PC-3 (cell line): Measurements from ENCODE around the gene ERBB4. TPM values are rescaled to one million over a fixed set of nuclear protein-coding genes. Genes with fewer than 3 reads are reported as not detected.

ENCODE experiments used
- ATAC-seq: fragments of 200-7000 bp; cut with Tn5 transposase; 2 replicates; pipeline ENCODE4 v1.9.1; 2020; ENCODE audit warnings: mild to moderate bottlenecking, moderate library complexity
- BruUV-seq: library from RNA; stranded (reverse); fragments of 400-500 nt; replicated peaks from 2 replicates; lab custom pipeline; 2021; lab: Mats Ljungman, UMichigan
- CTCF ChIA-PET: fragments of 300-600 bp; sonication (Branson Sonifier 250); formaldehyde crosslinking; loops from one replicate; lab custom pipeline; 2022; ENCODE audit warnings: antibody characterized with exemption; lab: Charles Lee
- POLR2A ChIA-PET: fragments of 300-600 bp; sonication (Branson Sonifier 250); formaldehyde crosslinking; loops from one replicate; lab custom pipeline; 2022; ENCODE audit warnings: antibody characterized with exemption; ENCODE audit not compliant: unreplicated experiment; lab: Charles Lee
- DNase-seq: peaks from one replicate; pipeline ENCODE4 v3.0.0-alpha.2; 2015
- H2AFZ ChIP-seq: fragments of 300-600 bp; sonication (generic); 2 replicates; pipeline ENCODE4 v1.6.0; 2016; ENCODE audit warnings: antibody characterized with exemption, low read length
- H3F3A ChIP-seq: fragments of 300-600 bp; sonication (generic); one replicate; pipeline ENCODE4 v1.6.0; 2017; ENCODE audit warnings: antibody characterized with exemption, low read length, control low read depth, mild to moderate bottlenecking; ENCODE audit not compliant: unreplicated experiment
- H3K27ac ChIP-seq: fragments of 300-600 bp; sonication (generic); 2 replicates; pipeline ENCODE4 v1.5.1; 2016; ENCODE audit warnings: mild to moderate bottlenecking, low read length
- H3K27me3 ChIP-seq: fragments of 300-600 bp; sonication (generic); 2 replicates; pipeline ENCODE4 v1.6.1; 2016; ENCODE audit warnings: low read length, mixed read lengths
- H3K36me3 ChIP-seq: fragments of 300-600 bp; sonication (generic); 2 replicates; pipeline ENCODE4 v1.6.1; 2016; ENCODE audit warnings: low read depth, mixed run types, low read length, mixed read lengths
- H3K4me1 ChIP-seq: fragments of 300-600 bp; sonication (generic); 2 replicates; pipeline ENCODE4 v1.5.1; 2016; ENCODE audit warnings: low read length; ENCODE audit not compliant: insufficient read depth
- H3K4me2 ChIP-seq: fragments of 300-600 bp; sonication (generic); 2 replicates; pipeline ENCODE4 v1.6.0; 2016; ENCODE audit warnings: low read length
- H3K4me3 ChIP-seq: fragments of 300-600 bp; sonication (generic); 2 replicates; pipeline ENCODE4 v1.5.1; 2016; ENCODE audit warnings: mild to moderate bottlenecking, low read length, mixed read lengths
- H3K79me2 ChIP-seq: fragments of 300-600 bp; sonication (generic); 2 replicates; pipeline ENCODE4 v1.6.1; 2017; ENCODE audit warnings: low read length, mixed read lengths
- H3K9ac ChIP-seq: fragments of 300-600 bp; sonication (generic); 2 replicates; pipeline ENCODE4 v1.6.0; 2016; ENCODE audit warnings: mild to moderate bottlenecking, low read length
- H3K9me2 ChIP-seq: fragments of 300-600 bp; sonication (generic); replicated peaks from 2 replicates; pipeline ENCODE4 v1.6.1; 2016; ENCODE audit warnings: mixed run types, low read length, mixed read lengths
- H3K9me3 ChIP-seq: fragments of 300-600 bp; sonication (generic); 2 replicates; pipeline ENCODE4 v1.6.1; 2016; ENCODE audit warnings: low read length, mixed read lengths
- H4K20me1 ChIP-seq: fragments of 300-600 bp; sonication (generic); 2 replicates; pipeline ENCODE4 v1.6.1; 2016; ENCODE audit warnings: low read length, mixed read lengths
- EZH2 ChIP-seq: fragments of 300-600 bp; sonication (generic); IDR thresholded peaks from one replicate; pipeline ENCODE4 v1.6.1; 2017; ENCODE audit warnings: antibody characterized with exemption, mild to moderate bottlenecking, low read length; ENCODE audit not compliant: unreplicated experiment
- EZH2phosphoT487 ChIP-seq: fragments of 300-600 bp; sonication (generic); IDR thresholded peaks from 2 replicates; pipeline ENCODE4 v1.6.1; 2018; ENCODE audit warnings: mild to moderate bottlenecking, antibody characterized with exemption, low read length, borderline replicate concordance
- intact Hi-C: fragments of 100-400 bp; cut with micrococcal nuclease; formaldehyde crosslinking; loops from 2 replicates; pipeline ENCODE4 v1.9.0; 2023
- total RNA-seq: library from RNA; depleted of rRNA; stranded (reverse); fragments of >200 nt; gene quantifications from 2 replicates; pipeline ENCODE4 v1.2.3, GENCODE V29; 2014
- TF ChIP-seq, protein P1 (sequence below): fragments of 300-600 bp; sonication (generic); conservative IDR thresholded peaks from 2 replicates; pipeline ENCODE4 v1.5.1; 2017; ENCODE audit warnings: antibody characterized with exemption, low read depth, mild to moderate bottlenecking, low read length

Gene ERBB4
- total RNA-seq, 1 experiment from 2014 or later, result under 0.01 TPM

GRCh38 chr2:211923019-211923418 is 615.6 kb downstream of the ERBB4 start:
- ChIA-PET CTCF (no interaction called here), POLR2A (no interaction called here)
- H3K4me2 ChIP-seq, result no peak overlapping the region
- intact Hi-C loops, result no loop called here
- no peaks in the 10 kb centered on the region for H3K9me2 ChIP-seq
- no peak for ATAC-seq
- H3K9me3 ChIP-seq, result no peaks in the 10 kb centered on the region
- H3K79me2 ChIP-seq, result no peaks in the 10 kb centered on the region
- no peak for TF ChIP-seq EZH2
- no peak for TF ChIP-seq EZH2phosphoT487
- TF ChIP-seq, protein P1, sequence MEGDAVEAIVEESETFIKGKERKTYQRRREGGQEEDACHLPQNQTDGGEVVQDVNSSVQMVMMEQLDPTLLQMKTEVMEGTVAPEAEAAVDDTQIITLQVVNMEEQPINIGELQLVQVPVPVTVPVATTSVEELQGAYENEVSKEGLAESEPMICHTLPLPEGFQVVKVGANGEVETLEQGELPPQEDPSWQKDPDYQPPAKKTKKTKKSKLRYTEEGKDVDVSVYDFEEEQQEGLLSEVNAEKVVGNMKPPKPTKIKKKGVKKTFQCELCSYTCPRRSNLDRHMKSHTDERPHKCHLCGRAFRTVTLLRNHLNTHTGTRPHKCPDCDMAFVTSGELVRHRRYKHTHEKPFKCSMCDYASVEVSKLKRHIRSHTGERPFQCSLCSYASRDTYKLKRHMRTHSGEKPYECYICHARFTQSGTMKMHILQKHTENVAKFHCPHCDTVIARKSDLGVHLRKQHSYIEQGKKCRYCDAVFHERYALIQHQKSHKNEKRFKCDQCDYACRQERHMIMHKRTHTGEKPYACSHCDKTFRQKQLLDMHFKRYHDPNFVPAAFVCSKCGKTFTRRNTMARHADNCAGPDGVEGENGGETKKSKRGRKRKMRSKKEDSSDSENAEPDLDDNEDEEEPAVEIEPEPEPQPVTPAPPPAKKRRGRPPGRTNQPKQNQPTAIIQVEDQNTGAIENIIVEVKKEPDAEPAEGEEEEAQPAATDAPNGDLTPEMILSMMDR, result no peak
- no peak overlapping the region for H3K9ac ChIP-seq
- H3K4me1 ChIP-seq, result no peaks in the 10 kb centered on the region
- H3K36me3 ChIP-seq, result no peaks in the 10 kb centered on the region
- H2AFZ ChIP-seq, result no peak overlapping the region
- H3K27me3 ChIP-seq, result no peaks in the 10 kb centered on the region
- no peak for DNase-seq
- no peak overlapping the region for H3K4me3 ChIP-seq
- BruUV-seq, result no TSS peak
- H3F3A ChIP-seq, result no peaks in the 10 kb centered on the region
- no peak overlapping the region for H3K27ac ChIP-seq
- no peaks in the 10 kb centered on the region for H4K20me1 ChIP-seq

DNA sequence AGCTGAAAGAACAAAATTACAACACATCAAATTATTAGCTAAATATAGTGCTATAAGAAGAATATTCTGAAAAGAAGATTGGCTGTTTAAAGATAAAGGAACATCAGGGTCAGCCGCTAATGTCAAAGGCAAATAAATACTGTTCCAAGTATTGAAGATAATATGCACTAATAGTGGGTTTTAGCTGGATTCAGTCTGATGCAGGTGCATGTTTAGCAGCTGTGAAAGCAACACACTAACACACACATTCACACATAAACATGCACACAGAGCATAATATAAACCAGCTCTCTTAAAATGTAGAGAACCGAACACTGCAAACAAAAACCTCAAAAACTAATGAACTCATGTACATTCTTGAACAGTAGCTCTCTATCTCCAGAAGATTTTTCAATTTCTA is 634.6 kb downstream of the ERBB4 start:
- no peak overlapping the region for H3K27ac ChIP-seq
- ATAC-seq, result no peak
- no peak overlapping the region for H2AFZ ChIP-seq
- H3K9me3 ChIP-seq, result no peaks in the 10 kb centered on the region
- no peaks in the 10 kb centered on the region for H4K20me1 ChIP-seq
- no peaks in the 10 kb centered on the region for H3K79me2 ChIP-seq
- H3F3A ChIP-seq, result no peaks in the 10 kb centered on the region
- CTCF ChIA-PET, result no interaction called here
- intact Hi-C loops, result no loop called here
- H3K4me3 ChIP-seq, result no peak overlapping the region
- no peaks in the 10 kb centered on the region for H3K36me3 ChIP-seq
- no peaks in the 10 kb centered on the region for H3K9me2 ChIP-seq
- POLR2A ChIA-PET, result no interaction called here
- H3K4me2 ChIP-seq, result no peak overlapping the region
- no peaks in the 10 kb centered on the region; the same call in 1 of the 2 replicates for H3K27me3 ChIP-seq
- H3K9ac ChIP-seq, result no peak overlapping the region
- TF ChIP-seq EZH2phosphoT487, result no peak
- TF ChIP-seq, protein P1, result no peak
- TF ChIP-seq EZH2, result no peak
- H3K4me1 ChIP-seq, result no peaks in the 10 kb centered on the region
- no TSS peak for BruUV-seq
- DNase-seq, result no peak

- Histone ChIP-seq H3K4me3 (no peak overlapping the region), H4K20me1 (no peaks in the 10 kb centered on the region), H3K27ac (no peak overlapping the region), H3K36me3 (no peaks in the 10 kb centered on the region), H3K9me3 (no peaks in the 10 kb centered on the region), H3K4me1 (no peaks in the 10 kb centered on the region), H3K79me2 (no peaks in the 10 kb centered on the region), H3K27me3 (no peaks in the 10 kb centered on the region; the same call in 1 of the 2 replicates), H3K9me2 (no peaks in the 10 kb centered on the region), H3K4me2 (no peak overlapping the region), H3F3A (no peaks in the 10 kb centered on the region), H3K9ac (no peak overlapping the region), H2AFZ (no peak overlapping the region)
- TF ChIP-seq EZH2phosphoT487, result no peak
- TF ChIP-seq, protein P1, result no peak
- TF ChIP-seq EZH2, result no peak
- ChIA-PET CTCF (no interaction called here), POLR2A (no interaction called here)
- BruUV-seq, result no TSS peak
- no peak for DNase-seq
- no peak for ATAC-seq
- intact Hi-C loops, result no loop called here
These were observed 637.3 kb downstream of the ERBB4 start for GRCh38 chr2:211901226-211901846.
